GM12878 (cell line): Measurements from ENCODE around the gene NXN.

Source experiments
- CEBPB ChIP-seq, 2 experiments: fragments of 150-350 bp in 1 of 2; IDR thresholded peaks; 2 replicates each; pipeline ENCODE4 v1.6.1; 2012 to 2014; ENCODE audit warnings: low read depth in 2 of 2, low read length in 2 of 2, borderline replicate concordance in 1 of 2, inconsistent platforms in 1 of 2
- MXI1 ChIP-seq: fragments of 150-350 bp; IDR thresholded peaks from 2 replicates; pipeline ENCODE4 v1.6.1; 2011; ENCODE audit warnings: low read depth, mild to moderate bottlenecking, inconsistent platforms, low read length, improper control_type of control experiment
- NBN ChIP-seq: fragments of 450-650 bp; IDR thresholded peaks from 2 replicates; pipeline ENCODE4 v1.6.1; 2016
- POLR2AphosphoS2 ChIP-seq: IDR thresholded peaks from 2 replicates; pipeline ENCODE4 v1.6.1; 2011; ENCODE audit warnings: low read depth, mild to moderate bottlenecking, low read length, improper control_type of control experiment, moderate library complexity
- YY1 ChIP-seq: IDR thresholded peaks from 2 replicates; pipeline ENCODE4 v1.6.1; 2011; ENCODE audit warnings: low read depth, mild to moderate bottlenecking, low read length

- TF ChIP-seq YY1 (no peak), MXI1 (no peak), CEBPB (IDR thresholded peaks at IDR 0.05; ENCODE audit: borderline replicate concordance in 1 of 2, low read depth in 2 of 2, low read length in 2 of 2) (no peak), NBN (no peak), POLR2AphosphoS2 (no peak)
Observed at GRCh38 chr17:846901-847843, 132.4 kb downstream of the NXN start.
